IMR-90 (cell line): ENCODE results near the gene MSN.

ENCODE experiments used
- MAZ ChIP-seq: IDR thresholded peaks from 2 replicates; pipeline ENCODE4 v1.6.1; 2012; ENCODE audit warnings: low read depth, mild to moderate bottlenecking, low read length, improper control_type of control experiment, moderate library complexity, borderline replicate concordance
- TF ChIP-seq, protein P1 (sequence below): conservative IDR thresholded peaks from 2 replicates; pipeline ENCODE4 v1.5.1; 2012; ENCODE audit warnings: mild to moderate bottlenecking, low read depth, low read length, improper control_type of control experiment

DNA sequence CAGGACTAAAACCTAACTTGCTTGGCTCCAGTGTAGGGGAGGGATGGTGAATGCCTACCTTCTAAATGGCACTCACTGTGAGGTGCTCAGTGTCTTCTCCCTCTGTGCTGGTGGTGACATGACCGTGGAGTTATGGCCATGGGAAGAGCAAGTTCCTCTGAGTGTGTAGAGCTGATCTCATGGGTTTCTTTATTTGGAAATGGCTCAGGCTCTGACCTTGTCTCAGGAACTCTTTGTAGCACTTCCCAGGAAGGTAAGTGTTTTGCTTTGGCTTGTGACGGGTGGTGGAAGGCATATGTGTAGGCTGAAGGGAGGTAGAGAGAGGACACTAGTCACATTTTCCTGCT lies 6.4 kb downstream of the MSN start:
- TF ChIP-seq, protein P1, sequence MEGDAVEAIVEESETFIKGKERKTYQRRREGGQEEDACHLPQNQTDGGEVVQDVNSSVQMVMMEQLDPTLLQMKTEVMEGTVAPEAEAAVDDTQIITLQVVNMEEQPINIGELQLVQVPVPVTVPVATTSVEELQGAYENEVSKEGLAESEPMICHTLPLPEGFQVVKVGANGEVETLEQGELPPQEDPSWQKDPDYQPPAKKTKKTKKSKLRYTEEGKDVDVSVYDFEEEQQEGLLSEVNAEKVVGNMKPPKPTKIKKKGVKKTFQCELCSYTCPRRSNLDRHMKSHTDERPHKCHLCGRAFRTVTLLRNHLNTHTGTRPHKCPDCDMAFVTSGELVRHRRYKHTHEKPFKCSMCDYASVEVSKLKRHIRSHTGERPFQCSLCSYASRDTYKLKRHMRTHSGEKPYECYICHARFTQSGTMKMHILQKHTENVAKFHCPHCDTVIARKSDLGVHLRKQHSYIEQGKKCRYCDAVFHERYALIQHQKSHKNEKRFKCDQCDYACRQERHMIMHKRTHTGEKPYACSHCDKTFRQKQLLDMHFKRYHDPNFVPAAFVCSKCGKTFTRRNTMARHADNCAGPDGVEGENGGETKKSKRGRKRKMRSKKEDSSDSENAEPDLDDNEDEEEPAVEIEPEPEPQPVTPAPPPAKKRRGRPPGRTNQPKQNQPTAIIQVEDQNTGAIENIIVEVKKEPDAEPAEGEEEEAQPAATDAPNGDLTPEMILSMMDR, result no peak
- TF ChIP-seq MAZ, result no peak
